Brain microvascular endothelial cell (primary cell): ENCODE measurements around the gene TMEM212.

Experiments used
- DNase-seq: peaks from one replicate; pipeline ENCODE4 v3.0.0-alpha.2; 2020
- H3K27ac ChIP-seq: fragments of 250-450 bp; sonication (Bioruptor Pico); 2 replicates; pipeline ENCODE4 v1.5.1; 2020; ENCODE audit warnings: mild to moderate bottlenecking, moderate library complexity
- H3K27me3 ChIP-seq: fragments of 250-450 bp; sonication (Bioruptor Pico); replicated peaks from 2 replicates; pipeline ENCODE4 v1.5.1; 2020; ENCODE audit warnings: mild to moderate bottlenecking
- H3K36me3 ChIP-seq: fragments of 250-450 bp; sonication (Bioruptor Pico); replicated peaks from 2 replicates; pipeline ENCODE4 v1.5.1; 2020; ENCODE audit warnings: mild to moderate bottlenecking
- H3K4me3 ChIP-seq: 2 replicates; pipeline ENCODE4 v1.5.1; 2011; ENCODE audit warnings: low read depth, mild to moderate bottlenecking, control low read depth, low read length, moderate library complexity
- CTCF ChIP-seq: IDR thresholded peaks from 2 replicates; pipeline ENCODE4 v1.5.1; 2011; ENCODE audit warnings: low read depth, mild to moderate bottlenecking, moderate library complexity, low read length, control low read depth, inconsistent platforms; ENCODE audit errors: missing control alignments
- in situ Hi-C: cut with HindIII; loops from 2 replicates; pipeline ENCODE4 v1.10.0; 2017; ENCODE audit warnings: low sequenced_read_pairs, low pct_ligation_motif_present

The TMEM212 gene

DNA sequence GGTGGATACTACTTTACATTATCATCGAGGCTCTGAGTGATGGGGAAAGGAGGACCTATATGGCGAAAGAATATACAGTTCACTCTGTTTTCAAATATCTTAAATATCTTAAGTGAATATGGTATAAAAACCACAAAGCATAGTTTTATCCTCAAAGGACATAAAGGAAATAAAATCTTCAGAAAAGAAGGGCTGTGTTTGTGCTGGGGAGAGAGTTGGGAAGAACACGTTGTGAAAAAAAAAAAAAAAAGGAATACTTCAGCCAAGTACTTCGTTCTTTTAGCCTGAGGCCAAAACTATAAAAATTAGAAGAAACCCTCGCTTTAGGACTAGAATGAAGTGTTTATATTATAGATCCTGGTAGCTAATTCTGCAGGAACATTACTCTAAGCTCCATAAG, 10.2 kb upstream of the TMEM212 start:
- Histone ChIP-seq H3K36me3 (no peaks in the 10 kb centered on the region), H3K27ac (peak overlapping the region; percentile 73), H3K4me3 (no peak overlapping the region), H3K27me3 (no peaks in the 10 kb centered on the region)
- no peak for TF ChIP-seq CTCF
- in situ Hi-C loops: no loop called here
- DNase-seq: no peak

DNA sequence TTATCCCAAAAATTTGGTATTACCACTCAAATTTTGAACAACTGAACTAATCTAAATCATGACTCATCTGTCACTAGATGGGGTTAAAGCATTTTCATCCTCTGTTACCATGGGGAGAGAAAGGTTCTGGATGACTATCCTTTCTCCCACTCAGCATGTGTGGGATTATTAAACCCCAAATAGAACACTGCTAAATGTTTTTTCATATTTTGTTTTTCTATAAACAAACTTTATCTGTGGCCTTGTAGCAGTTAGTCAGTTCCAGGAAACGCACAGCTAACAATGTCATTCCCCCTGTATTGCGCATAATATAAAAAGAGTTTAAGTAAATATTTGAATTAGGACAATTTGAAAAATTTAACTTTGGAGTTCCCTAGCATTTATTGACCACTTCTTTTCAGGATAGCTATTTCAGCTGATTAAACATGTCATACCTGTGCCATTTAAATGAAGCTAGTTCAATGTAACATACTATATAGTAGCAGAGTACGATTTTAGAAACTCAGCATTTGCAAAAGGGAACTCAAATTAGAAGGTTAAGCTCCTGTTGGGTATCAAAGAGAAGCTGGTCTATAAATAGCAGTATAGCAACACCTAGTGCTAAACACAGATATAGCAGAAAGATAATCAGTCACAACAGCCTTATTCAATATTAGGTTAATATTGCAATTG, 9.2 kb upstream of the TMEM212 start:
- Histone ChIP-seq H3K27me3 (no peaks in the 10 kb centered on the region), H3K4me3 (no peak overlapping the region), H3K36me3 (no peaks in the 10 kb centered on the region), H3K27ac (peak overlapping the region; percentile 73)
- TF ChIP-seq CTCF: peak; percentile 29
- DNase-seq: peak; percentile 68
- in situ Hi-C loops: no loop called here

DNA sequence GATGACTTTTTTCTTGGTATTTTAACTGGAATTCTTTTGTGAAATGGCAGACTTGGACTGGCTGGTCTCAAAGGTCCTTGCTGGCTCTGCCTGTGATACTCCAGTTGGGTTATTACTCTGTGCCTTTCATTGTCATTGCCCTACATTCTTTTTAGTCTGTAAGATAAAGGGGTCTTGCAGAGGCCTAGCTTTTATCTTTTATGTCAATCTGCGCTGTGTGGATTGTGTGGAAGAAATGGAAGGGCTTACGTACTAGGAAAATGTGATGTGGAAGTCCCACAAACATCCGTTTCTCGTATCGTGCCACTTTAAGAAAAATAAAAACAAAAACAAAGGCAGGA, 8.7 kb upstream of the TMEM212 start:
- Histone ChIP-seq H3K27me3 (no peaks in the 10 kb centered on the region), H3K4me3 (no peak overlapping the region), H3K27ac (peak overlapping the region; percentile 73), H3K36me3 (no peaks in the 10 kb centered on the region)
- DNase-seq: no peak
- TF ChIP-seq CTCF: no peak
- in situ Hi-C loops: no loop called here

- no peak for TF ChIP-seq CTCF
- no peak for DNase-seq
- Histone ChIP-seq H3K36me3 (no peaks in the 10 kb centered on the region), H3K27me3 (no peaks in the 10 kb centered on the region), H3K4me3 (no peak overlapping the region), H3K27ac (no peak overlapping the region)
- in situ Hi-C loops: no loop called here
Measured at GRCh38 chr3:171835116-171835515, 8.0 kb upstream of the TMEM212 start.

DNA sequence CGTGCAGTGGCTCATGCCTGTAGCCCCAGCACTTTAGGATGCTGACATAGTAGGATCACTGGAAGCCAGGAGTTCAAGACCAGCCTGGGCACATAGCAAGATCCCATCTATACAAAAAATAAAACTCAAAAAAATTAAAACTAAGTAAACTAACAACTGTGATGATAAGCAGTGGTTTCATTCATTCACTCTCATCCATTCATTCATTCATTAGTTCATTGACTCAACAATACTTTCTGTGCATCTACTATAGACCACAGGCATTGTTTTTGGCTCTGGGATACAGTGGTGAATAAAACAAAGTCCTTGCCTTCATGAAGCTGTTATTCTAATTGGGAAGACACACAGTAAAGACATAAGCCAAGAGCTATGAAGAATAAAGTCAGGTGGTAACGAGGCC, 7.5 kb upstream of the TMEM212 start:
- H3K4me3 ChIP-seq: no peak overlapping the region
- no peak for TF ChIP-seq CTCF
- DNase-seq: no peak
- in situ Hi-C loops: no loop called here
- H3K36me3 ChIP-seq: no peaks in the 10 kb centered on the region
- H3K27me3 ChIP-seq: no peaks in the 10 kb centered on the region
- H3K27ac ChIP-seq: no peak overlapping the region

DNA sequence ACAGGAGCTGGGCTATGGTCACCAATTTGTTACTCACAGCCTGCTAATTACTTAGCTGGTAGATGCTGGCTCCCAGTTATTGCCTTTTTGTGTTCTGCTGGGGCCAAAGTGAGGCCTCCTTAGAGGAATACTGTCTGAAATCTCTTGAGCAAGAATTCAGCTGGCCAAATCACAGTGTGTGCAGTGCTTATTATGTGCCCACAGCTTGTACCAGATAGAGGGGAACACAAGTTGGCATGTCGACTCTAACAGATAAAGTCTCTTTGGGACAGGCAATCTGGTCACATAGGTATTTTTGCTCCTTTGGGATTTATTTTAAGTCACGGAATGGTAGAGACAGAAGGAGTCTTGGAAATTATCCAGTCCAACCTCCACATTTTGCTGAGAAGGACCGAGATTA, 6.3 kb upstream of the TMEM212 start:
- H3K4me3 ChIP-seq: no peak overlapping the region
- no peaks in the 10 kb centered on the region for H3K27me3 ChIP-seq
- in situ Hi-C loops: no loop called here
- H3K36me3 ChIP-seq: no peaks in the 10 kb centered on the region
- no peak for TF ChIP-seq CTCF
- H3K27ac ChIP-seq: no peak overlapping the region
- DNase-seq: no peak
